ENCODE results near the gene MOB2. TPM values are rescaled to one million over a fixed set of nuclear protein-coding genes. Genes with fewer than 3 reads are reported as not detected.

MOB2 gene
- total and polyA plus RNA-seq, 2 donors (not counting 1 experiment from before 2014, with no cell fraction given), result 13.1 to 30.1 TPM

DNA sequence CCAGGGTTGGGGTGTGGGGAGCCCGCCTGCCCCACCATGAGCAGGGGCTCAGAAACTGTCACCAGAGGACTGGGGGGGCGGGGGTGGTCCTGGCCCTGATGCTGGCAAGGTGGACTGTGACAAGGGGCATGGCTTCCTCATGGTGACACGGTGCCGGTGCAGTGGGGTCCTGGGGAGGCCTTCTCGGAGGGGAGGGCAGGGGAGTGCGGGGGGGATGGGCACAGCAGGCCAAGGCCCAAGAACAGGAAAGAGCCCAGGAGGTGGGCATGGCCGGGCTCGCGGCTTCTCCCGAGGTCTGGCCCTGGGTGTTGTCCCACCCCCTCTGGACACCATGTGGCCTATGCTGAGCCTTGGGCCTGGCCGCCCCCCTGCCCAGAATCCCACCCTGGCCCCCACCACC is 47.2 kb downstream of the MOB2 start:
- H3K36me3 ChIP-seq (ENCODE audit: control insufficient read depth, insufficient read depth, low read length), result no peaks in the 10 kb centered on the region
- H3K79me2 ChIP-seq (ENCODE audit: control insufficient read depth, insufficient read depth, low read length), result no peaks in the 10 kb centered on the region
- no peaks in the 10 kb centered on the region for H3K27me3 ChIP-seq (ENCODE audit: control insufficient read depth, insufficient read depth, low read length)
- H3K9ac ChIP-seq (ENCODE audit: insufficient read depth, low read length), result no peak overlapping the region
- H3K27ac ChIP-seq (ENCODE audit: insufficient read depth, low read length), result no peak overlapping the region
- no peaks in the 10 kb centered on the region for H3K4me1 ChIP-seq (ENCODE audit: control insufficient read depth, extremely low read depth, insufficient read depth, low read length)
- TF ChIP-seq EZH2 (IDR thresholded peaks at IDR 0.05; ENCODE audit: low read length, missing control alignments), result no peak
- TF ChIP-seq, protein P1, sequence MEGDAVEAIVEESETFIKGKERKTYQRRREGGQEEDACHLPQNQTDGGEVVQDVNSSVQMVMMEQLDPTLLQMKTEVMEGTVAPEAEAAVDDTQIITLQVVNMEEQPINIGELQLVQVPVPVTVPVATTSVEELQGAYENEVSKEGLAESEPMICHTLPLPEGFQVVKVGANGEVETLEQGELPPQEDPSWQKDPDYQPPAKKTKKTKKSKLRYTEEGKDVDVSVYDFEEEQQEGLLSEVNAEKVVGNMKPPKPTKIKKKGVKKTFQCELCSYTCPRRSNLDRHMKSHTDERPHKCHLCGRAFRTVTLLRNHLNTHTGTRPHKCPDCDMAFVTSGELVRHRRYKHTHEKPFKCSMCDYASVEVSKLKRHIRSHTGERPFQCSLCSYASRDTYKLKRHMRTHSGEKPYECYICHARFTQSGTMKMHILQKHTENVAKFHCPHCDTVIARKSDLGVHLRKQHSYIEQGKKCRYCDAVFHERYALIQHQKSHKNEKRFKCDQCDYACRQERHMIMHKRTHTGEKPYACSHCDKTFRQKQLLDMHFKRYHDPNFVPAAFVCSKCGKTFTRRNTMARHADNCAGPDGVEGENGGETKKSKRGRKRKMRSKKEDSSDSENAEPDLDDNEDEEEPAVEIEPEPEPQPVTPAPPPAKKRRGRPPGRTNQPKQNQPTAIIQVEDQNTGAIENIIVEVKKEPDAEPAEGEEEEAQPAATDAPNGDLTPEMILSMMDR (conservative IDR thresholded peaks at IDR 0.05 in 1 of 2, IDR thresholded peaks at IDR 0.05 in 1 of 2; ENCODE audit: low read depth in 1 of 2, low read length in 2 of 2), result no peak
- H3K4me2 ChIP-seq (ENCODE audit: extremely low read depth, insufficient read depth, low read length), result no peak overlapping the region
- no peak overlapping the region for H2AFZ ChIP-seq (ENCODE audit: low read length)
- no peaks in the 10 kb centered on the region for H4K20me1 ChIP-seq (ENCODE audit: control insufficient read depth, extremely low read depth, insufficient read depth, low read length)
- no peak for DNase-seq (ENCODE audit: low read depth in 2 of 2)
- no peaks in the 10 kb centered on the region for H3K9me3 ChIP-seq (ENCODE audit: control insufficient read depth, insufficient read depth, low read depth, low read length)
- H3K4me3 ChIP-seq (replicated peaks in 1 of 4; ENCODE audit: control extremely low read depth in 1 of 4, insufficient read depth in 1 of 4, low read depth in 3 of 4, low read length in 4 of 4), result no peak overlapping the region

DNA sequence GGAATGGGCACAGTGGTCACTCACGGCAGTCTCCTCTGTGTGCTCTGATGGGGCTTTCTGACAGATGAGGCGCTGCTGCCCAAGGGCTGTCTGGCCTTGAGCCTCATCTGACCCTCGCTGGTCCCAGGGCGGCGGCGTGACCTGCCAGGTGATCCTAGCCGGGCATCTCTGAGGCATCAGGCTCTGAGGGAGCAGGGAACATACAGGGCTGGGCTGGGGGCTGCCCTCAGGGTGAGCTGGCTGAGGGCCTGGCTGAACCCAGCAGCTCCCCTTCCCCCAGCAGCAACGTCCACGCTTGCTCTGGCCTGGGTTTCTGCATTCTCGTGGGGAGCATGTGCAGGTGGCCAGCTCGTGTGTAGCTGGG is 47.6 kb downstream of the MOB2 start:
- Histone ChIP-seq H3K9me3 (ENCODE audit: control insufficient read depth, insufficient read depth, low read depth, low read length) (no peaks in the 10 kb centered on the region), H3K79me2 (ENCODE audit: control insufficient read depth, insufficient read depth, low read length) (no peaks in the 10 kb centered on the region), H3K36me3 (ENCODE audit: control insufficient read depth, insufficient read depth, low read length) (no peaks in the 10 kb centered on the region), H3K9ac (ENCODE audit: insufficient read depth, low read length) (no peak overlapping the region), H2AFZ (ENCODE audit: low read length) (no peak overlapping the region), H3K4me2 (ENCODE audit: extremely low read depth, insufficient read depth, low read length) (no peak overlapping the region), H3K4me1 (ENCODE audit: control insufficient read depth, extremely low read depth, insufficient read depth, low read length) (no peaks in the 10 kb centered on the region), H3K27me3 (ENCODE audit: control insufficient read depth, insufficient read depth, low read length) (no peaks in the 10 kb centered on the region), H3K27ac (ENCODE audit: insufficient read depth, low read length) (no peak overlapping the region), H3K4me3 (replicated peaks in 1 of 4; ENCODE audit: control extremely low read depth in 1 of 4, insufficient read depth in 1 of 4, low read depth in 3 of 4, low read length in 4 of 4) (no peak overlapping the region), H4K20me1 (ENCODE audit: control insufficient read depth, extremely low read depth, insufficient read depth, low read length) (no peaks in the 10 kb centered on the region)
- TF ChIP-seq EZH2 (IDR thresholded peaks at IDR 0.05; ENCODE audit: low read length, missing control alignments), result no peak
- TF ChIP-seq, protein P1 (conservative IDR thresholded peaks at IDR 0.05 in 1 of 2, IDR thresholded peaks at IDR 0.05 in 1 of 2; ENCODE audit: low read depth in 1 of 2, low read length in 2 of 2), result no peak
- no peak for DNase-seq (ENCODE audit: low read depth in 2 of 2)

DNA sequence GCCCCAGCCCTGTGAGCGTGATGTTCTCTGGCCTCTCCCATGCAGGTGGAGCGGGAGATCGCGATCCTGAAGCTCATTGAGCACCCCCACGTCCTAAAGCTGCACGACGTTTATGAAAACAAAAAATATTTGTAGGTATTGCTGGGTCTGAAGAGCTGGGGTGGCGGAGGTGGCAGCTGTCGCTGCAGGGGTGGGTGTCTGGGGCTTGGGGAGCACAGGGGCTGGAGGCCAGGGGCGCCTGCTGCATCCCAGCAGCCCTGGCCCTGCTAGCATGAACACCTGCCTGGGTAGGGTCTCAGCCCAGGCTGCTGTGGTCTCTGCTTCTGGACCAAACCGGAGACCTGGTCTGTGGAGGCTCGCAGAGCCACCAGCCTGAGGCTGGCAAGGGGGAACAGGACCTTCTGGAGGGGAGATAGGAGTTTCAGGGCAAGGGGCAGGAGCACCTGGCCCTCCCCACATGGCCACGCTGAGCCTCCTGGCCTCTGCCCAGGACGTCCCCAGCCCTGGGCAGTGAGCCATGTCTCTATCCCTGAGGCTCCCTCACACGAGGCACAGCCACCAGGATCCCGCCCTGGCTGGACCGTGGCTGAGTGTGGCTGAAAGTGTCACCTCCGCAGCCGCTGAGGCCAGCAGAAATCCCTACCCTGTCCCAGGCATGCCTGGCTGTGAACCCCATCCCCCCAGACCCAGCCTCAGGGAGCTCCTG is 48.2 kb downstream of the MOB2 start:
- no peaks in the 10 kb centered on the region for H3K36me3 ChIP-seq (ENCODE audit: control insufficient read depth, insufficient read depth, low read length)
- DNase-seq (ENCODE audit: low read depth in 2 of 2), result no peak
- TF ChIP-seq, protein P1 (conservative IDR thresholded peaks at IDR 0.05 in 1 of 2, IDR thresholded peaks at IDR 0.05 in 1 of 2; ENCODE audit: low read depth in 1 of 2, low read length in 2 of 2), result no peak
- no peak for TF ChIP-seq EZH2 (IDR thresholded peaks at IDR 0.05; ENCODE audit: low read length, missing control alignments)
- no peak overlapping the region for H3K4me2 ChIP-seq (ENCODE audit: extremely low read depth, insufficient read depth, low read length)
- H3K4me3 ChIP-seq (replicated peaks in 1 of 4; ENCODE audit: control extremely low read depth in 1 of 4, insufficient read depth in 1 of 4, low read depth in 3 of 4, low read length in 4 of 4), result no peak overlapping the region
- no peaks in the 10 kb centered on the region for H3K4me1 ChIP-seq (ENCODE audit: control insufficient read depth, extremely low read depth, insufficient read depth, low read length)
- H3K79me2 ChIP-seq (ENCODE audit: control insufficient read depth, insufficient read depth, low read length), result no peaks in the 10 kb centered on the region
- H2AFZ ChIP-seq (ENCODE audit: low read length), result no peak overlapping the region
- no peaks in the 10 kb centered on the region for H3K27me3 ChIP-seq (ENCODE audit: control insufficient read depth, insufficient read depth, low read length)
- no peak overlapping the region for H3K9ac ChIP-seq (ENCODE audit: insufficient read depth, low read length)
- H3K27ac ChIP-seq (ENCODE audit: insufficient read depth, low read length), result no peak overlapping the region
- no peaks in the 10 kb centered on the region for H4K20me1 ChIP-seq (ENCODE audit: control insufficient read depth, extremely low read depth, insufficient read depth, low read length)
- H3K9me3 ChIP-seq (ENCODE audit: control insufficient read depth, insufficient read depth, low read depth, low read length), result no peaks in the 10 kb centered on the region
